ENCODE results near the gene CDK17.
"Not testable (repeated sequence)": the region's sequence is repeated elsewhere in the genome, so short reads cannot be mapped to it uniquely, and the experiment has no call there.

Gene CDK17

DNA sequence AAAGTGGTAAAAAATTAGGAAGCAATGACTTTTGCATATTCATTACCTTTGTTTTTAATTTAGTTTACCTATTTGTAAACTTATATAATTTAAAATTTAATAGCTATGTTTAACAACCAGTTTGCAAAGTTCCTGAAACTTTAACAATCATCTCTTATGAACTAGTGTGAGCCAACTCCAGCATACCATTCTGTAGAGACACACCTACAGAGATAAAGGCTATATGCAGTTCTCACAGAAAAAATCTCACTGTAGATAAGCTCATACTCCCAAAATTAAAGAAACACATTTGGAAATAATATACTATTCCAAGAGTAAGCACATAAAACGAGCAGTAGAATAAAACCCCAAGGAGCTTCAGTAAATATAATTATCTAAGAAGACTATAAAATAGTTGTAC, 77.5 kb downstream of the CDK17 start:
- Mint-ChIP-seq H3K4me3 (no peak overlapping the region), H3K9me3 (peaks cover 0 to 2% of the 10 kb centered on the region in 2 donors), H3K36me3 (peaks cover 29 to 33% of the 10 kb centered on the region in 2 donors), H3K27me3 (no peaks in the 10 kb centered on the region), H3K4me1 (peaks cover 22 to 31% of the 10 kb centered on the region in 2 donors), H3K27ac (no peak overlapping the region)
- DNase-seq (no peak), ATAC-seq (replicated peaks) (no peak)

DNA sequence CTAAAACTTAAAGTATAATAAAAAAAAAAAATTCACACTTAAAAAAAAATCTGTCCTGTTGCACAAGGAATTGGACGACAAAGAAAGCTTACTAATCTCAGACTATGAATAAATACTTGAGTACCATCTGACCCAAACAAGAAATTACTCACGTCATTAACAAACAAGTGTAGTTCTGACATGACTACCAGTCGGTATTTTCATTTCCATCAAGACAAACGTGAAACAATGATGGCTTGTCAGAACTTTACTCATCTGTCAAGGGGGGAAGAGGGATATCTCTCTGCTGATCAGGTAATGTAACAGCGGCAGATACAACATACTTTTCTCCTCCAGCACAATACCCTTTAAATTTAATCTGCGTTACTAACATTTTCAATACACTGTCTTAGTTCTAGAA, 78.3 kb downstream of the CDK17 start:
- Mint-ChIP-seq H3K27me3 (no peaks in the 10 kb centered on the region), H3K4me3 (no peak overlapping the region), H3K9me3 (peaks cover 0 to 2% of the 10 kb centered on the region in 2 donors), H3K4me1 (peaks cover 17 to 23% of the 10 kb centered on the region in 2 donors), H3K36me3 (peaks cover 31 to 34% of the 10 kb centered on the region in 2 donors), H3K27ac (no peak overlapping the region)
- DNase-seq (no peak), ATAC-seq (replicated peaks) (no peak)

DNA sequence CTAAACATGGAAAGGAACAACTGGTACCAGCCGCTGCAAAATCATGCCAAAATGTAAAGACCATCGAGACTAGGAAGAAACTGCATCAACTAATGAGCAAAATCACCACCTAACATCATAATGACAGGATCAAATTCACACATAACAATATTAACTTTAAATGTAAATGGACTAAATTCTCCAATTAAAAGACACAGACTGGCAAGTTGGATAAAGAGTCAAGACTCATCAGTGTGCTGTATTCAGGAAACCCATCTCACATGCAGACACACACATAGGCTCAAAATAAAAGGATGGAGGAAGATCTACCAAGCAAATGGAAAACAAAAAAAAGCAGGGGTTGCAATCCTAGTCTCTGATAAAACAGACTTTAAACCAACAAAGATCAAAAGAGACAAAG, 82.4 kb downstream of the CDK17 start:
- H3K27me3 Mint-ChIP-seq; ATAC-seq (replicated peaks); H3K4me3 Mint-ChIP-seq; H3K27ac Mint-ChIP-seq; DNase-seq; H3K9me3 Mint-ChIP-seq: not testable (repeated sequence)
- Mint-ChIP-seq H3K4me1 (peaks cover 8 to 13% of the 10 kb centered on the region in 2 donors), H3K36me3 (peaks cover 11 to 15% of the 10 kb centered on the region in 2 donors)

DNA sequence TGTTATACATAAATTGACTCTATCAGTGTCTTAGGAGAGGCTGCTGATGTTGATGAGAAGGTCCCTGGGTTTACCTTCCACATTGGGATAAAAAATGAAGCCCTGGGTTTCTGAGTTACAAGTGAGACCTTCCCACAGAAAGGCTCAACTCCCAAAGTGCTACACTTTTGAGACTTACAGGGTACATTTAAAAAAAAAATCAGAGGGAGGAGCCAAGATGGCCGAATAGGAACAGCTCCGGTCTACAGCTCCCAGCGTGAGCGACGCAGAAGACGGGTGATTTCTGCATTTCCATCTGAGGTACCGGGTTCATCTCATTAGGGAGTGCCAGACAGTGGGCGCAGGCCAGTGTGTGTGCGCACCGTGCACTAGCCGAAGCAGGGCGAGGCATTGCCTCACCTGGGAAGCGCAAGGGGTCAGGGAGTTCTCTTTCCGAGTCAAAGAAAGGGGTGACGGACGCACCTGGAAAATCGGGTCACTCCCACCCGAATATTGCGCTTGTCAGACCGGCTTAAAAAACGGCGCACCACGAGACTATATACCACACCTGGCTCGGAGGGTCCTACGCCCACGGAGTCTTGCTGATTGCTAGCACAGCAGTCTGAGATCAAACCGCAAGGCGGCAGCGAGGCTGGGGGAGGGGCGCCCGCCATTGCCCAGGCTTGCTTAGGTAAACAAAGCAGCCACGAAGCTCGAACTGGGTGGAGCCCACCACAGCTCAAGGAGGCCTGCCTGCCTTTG, 84.3 kb downstream of the CDK17 start:
- H3K4me1 Mint-ChIP-seq: peaks cover 8 to 13% of the 10 kb centered on the region in 2 donors
- not testable (repeated sequence) for H3K9me3 Mint-ChIP-seq; H3K27me3 Mint-ChIP-seq; ATAC-seq (replicated peaks); H3K36me3 Mint-ChIP-seq; DNase-seq
- peak overlapping the region; percentile 85 for H3K27ac Mint-ChIP-seq
- peak overlapping the region; percentile 81 to 84 for H3K4me3 Mint-ChIP-seq

DNA sequence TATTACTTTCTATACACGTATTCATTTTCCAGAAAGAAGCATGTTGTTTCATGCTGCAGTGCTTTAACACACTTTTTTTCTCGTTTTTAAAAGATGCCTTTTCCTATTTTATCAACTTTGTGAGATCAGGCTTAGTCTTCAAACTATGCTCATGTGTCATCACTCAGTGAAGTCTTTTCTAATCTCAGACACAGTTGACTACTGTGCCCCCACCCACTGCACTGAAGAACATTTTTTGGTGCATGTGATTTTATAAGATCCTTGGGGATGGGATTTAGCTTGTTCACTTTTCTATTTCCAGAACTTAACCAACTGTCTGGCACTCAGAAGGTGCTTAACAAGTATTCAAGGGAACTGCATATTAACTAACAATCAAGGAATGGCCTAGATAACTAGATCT, 85.5 kb downstream of the CDK17 start:
- Mint-ChIP-seq H3K36me3 (peaks cover 8 to 15% of the 10 kb centered on the region in 2 donors), H3K27ac (peak overlapping the region; percentile 20), H3K9me3 (peaks cover 0 to 2% of the 10 kb centered on the region in 2 donors), H3K4me1 (peaks cover 8 to 13% of the 10 kb centered on the region in 2 donors), H3K4me3 (no peak overlapping the region), H3K27me3 (no peaks in the 10 kb centered on the region)
- no peak for ATAC-seq (replicated peaks)
- DNase-seq: no peak

DNA sequence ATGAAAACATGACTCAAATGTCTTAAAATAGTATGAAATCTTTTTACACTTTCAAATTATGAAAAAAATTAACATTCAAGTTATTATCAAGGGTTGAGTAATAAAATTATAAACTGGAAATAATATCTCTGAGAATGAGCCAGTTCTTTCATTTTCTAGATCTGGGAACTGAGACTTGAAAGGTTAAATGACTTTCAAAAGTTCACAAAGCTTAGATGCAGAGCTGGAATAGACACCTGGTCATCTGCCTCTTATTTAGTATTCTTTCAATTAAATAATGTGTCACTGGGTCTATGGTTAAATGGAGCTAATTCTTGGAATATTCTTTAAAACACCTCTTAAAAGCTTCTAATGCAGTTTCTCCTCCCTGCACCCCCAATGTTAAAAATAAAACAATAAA, 86.6 kb downstream of the CDK17 start:
- H3K36me3 Mint-ChIP-seq: peaks cover 10 to 22% of the 10 kb centered on the region in 2 donors
- ATAC-seq (replicated peaks): no peak
- no peak for DNase-seq
- no peaks in the 10 kb centered on the region for H3K27me3 Mint-ChIP-seq
- H3K27ac Mint-ChIP-seq: no peak overlapping the region
- peaks cover 8 to 13% of the 10 kb centered on the region in 2 donors for H3K4me1 Mint-ChIP-seq
- no peak overlapping the region for H3K4me3 Mint-ChIP-seq
- peaks cover 0 to 2% of the 10 kb centered on the region in 2 donors for H3K9me3 Mint-ChIP-seq

DNA sequence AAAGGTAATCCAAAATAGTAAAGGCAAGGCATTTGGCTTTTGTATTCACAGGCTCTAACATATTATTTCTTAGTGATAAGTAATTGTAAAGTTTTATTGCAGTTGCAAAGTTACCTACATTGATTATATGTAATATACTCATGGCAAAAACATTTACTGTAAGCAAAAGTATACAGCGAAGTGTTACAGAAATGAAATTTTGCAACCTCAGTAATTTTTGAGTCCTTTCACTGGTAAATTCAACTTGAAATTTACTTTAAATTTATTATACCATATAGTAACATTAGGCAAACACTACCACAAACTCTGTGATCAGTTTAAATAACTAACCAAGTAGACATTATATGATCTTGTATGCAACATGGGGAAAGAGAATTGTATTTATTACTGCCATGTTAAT, 89.0 kb downstream of the CDK17 start:
- H3K27me3 Mint-ChIP-seq: no peaks in the 10 kb centered on the region
- H3K4me3 Mint-ChIP-seq: no peak overlapping the region
- no peaks in the 10 kb centered on the region for H3K9me3 Mint-ChIP-seq
- DNase-seq (no peak), ATAC-seq (replicated peaks) (no peak)
- peaks cover 7 to 23% of the 10 kb centered on the region in 2 donors for H3K36me3 Mint-ChIP-seq
- peaks cover 6 to 13% of the 10 kb centered on the region in 2 donors for H3K4me1 Mint-ChIP-seq
- H3K27ac Mint-ChIP-seq: no peak overlapping the region

DNA sequence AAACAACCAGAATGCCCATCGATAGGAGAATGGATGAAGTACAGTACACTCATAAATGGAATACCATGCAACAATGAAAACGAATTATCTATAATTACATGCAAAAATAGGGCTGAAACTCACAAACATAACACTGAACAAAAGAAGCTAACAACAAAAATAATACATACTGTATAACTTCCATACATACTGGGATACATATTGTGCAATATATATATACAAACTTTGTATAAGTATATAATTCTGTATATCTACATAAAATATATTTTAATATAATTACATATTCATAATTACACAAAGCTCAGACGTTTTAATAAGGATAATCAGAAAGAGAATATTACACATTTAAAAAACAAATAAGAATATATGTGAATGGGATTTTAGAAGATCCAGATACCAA, 90.2 kb downstream of the CDK17 start:
- no peaks in the 10 kb centered on the region for H3K27me3 Mint-ChIP-seq
- H3K9me3 Mint-ChIP-seq: no peaks in the 10 kb centered on the region
- peaks cover 9 to 30% of the 10 kb centered on the region in 2 donors for H3K36me3 Mint-ChIP-seq
- no peak overlapping the region for H3K27ac Mint-ChIP-seq
- ATAC-seq (replicated peaks) (no peak), DNase-seq (no peak)
- peaks cover 2 to 6% of the 10 kb centered on the region in 2 donors for H3K4me1 Mint-ChIP-seq
- no peak overlapping the region for H3K4me3 Mint-ChIP-seq

DNA sequence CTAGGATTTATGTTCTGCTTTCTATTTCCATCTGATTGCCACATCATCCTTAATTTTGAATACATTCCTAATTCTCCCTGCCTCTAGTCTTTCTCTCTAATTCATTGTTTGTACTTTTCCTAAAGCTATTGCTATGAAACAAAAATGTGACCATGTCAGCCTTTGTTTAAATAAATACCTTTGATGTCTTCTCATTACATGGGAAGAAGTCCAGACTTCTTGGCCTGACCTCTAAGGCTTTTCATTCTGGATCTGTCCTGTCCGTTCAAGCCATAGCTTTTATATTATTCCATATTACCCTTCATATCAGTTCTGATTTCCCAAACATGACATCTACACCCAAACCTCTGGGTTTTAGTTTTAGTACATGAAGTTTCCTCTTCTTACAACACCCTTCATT, 91.4 kb downstream of the CDK17 start:
- Mint-ChIP-seq H3K4me3 (no peak overlapping the region), H3K36me3 (peaks cover 9 to 27% of the 10 kb centered on the region in 2 donors), H3K27ac (no peak overlapping the region), H3K27me3 (no peaks in the 10 kb centered on the region), H3K9me3 (no peaks in the 10 kb centered on the region), H3K4me1 (no peaks in the 10 kb centered on the region)
- DNase-seq (no peak), ATAC-seq (replicated peaks) (no peak)

DNA sequence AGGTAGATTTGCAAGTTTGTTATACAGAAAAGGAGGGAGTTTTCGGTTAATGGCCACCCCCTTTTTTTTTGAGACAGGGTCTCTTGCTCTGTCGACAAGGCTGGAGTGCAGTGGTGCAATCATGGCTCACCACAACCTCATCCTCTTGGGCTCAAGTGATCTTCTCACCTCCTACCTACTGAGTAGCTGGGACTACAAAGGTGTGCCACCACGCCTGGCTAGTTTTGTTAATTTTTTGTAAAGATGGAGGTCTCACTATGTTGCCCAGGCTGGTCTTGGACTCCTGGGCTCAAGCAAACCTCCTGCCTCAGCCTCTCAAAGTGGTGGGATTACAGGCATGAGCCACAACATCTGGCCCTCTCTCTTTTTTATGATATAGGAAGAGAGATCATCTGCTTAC, 94.6 kb downstream of the CDK17 start:
- H3K27ac Mint-ChIP-seq: no peak overlapping the region
- H3K27me3 Mint-ChIP-seq: no peaks in the 10 kb centered on the region
- H3K4me1 Mint-ChIP-seq: no peaks in the 10 kb centered on the region
- H3K9me3 Mint-ChIP-seq: no peaks in the 10 kb centered on the region
- no peak for ATAC-seq (replicated peaks)
- H3K4me3 Mint-ChIP-seq: no peak overlapping the region
- peaks cover 12 to 33% of the 10 kb centered on the region in 2 donors for H3K36me3 Mint-ChIP-seq
- DNase-seq: no peak

DNA sequence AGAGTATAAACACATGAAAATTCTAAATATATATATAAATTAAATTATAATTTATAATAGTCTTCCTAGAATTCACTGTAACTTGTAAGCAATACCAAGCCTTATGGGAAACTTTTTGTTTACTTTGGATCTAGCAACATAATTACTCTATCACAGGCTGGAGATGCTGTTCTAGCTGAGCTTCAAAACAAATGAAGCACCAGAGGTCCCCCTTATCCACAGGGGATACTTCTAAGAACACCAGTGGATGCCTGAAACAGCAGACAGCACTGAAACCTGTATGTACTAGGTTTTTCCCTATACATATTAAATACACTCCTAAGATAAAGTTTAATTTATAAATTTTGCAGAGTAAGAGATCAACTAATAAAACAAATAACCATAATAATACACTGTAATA, 96.6 kb downstream of the CDK17 start:
- Mint-ChIP-seq H3K4me1 (no peaks in the 10 kb centered on the region), H3K9me3 (no peaks in the 10 kb centered on the region), H3K27ac (no peak overlapping the region), H3K36me3 (peaks cover 12 to 25% of the 10 kb centered on the region in 2 donors), H3K27me3 (no peaks in the 10 kb centered on the region), H3K4me3 (no peak overlapping the region)
- ATAC-seq (replicated peaks) (no peak), DNase-seq (no peak)

DNA sequence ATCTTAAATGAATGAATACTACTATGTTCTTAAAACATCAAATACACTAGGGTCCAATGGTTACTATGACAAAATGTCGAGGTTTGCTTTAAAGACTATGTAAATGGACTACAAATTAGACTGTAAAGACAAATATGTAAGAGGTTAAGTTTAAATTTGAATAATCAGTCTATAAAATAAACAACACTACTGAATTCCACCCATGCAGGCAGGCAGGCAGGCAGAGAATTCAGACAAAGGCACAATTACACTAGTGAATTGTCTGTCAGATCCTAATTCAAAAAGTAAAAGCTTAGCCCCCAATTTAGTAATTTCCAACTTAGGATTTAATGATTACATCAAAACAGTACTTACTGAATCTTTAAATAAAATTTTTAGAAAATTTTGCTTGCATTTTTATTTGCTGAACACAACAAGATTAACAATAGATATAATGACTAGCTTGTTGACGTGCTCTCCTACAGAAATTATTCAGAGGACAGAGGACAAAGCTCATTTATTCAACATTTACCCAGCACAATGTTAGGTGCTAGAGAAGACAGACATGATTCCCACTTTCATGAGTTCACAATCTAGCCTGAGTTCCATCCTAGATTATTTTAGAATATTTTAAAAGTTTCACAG, 97.4 kb downstream of the CDK17 start:
- no peak for ATAC-seq (replicated peaks)
- no peak overlapping the region for H3K27ac Mint-ChIP-seq
- H3K9me3 Mint-ChIP-seq: no peaks in the 10 kb centered on the region
- DNase-seq: no peak
- H3K4me1 Mint-ChIP-seq: no peaks in the 10 kb centered on the region
- no peak overlapping the region for H3K4me3 Mint-ChIP-seq
- no peaks in the 10 kb centered on the region for H3K27me3 Mint-ChIP-seq
- peaks cover 12 to 25% of the 10 kb centered on the region in 2 donors for H3K36me3 Mint-ChIP-seq

DNA sequence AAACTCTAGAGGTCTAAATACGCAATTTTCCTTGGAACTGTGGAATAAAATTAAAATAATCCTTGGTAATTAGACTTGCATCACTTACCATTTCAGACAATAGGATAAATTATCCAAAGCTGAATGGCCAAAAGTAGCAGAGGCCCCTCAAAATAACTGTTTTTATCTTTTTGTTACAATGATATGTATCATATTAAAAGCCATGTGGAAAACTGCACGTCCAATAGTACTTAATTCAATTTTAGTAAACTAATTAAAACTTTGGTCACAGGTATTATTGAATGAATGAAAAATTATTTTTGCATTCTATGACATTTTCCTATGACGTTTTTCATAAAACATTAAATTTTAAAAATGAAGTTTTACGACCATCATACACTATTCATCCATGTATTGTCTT, 98.5 kb downstream of the CDK17 start:
- DNase-seq (no peak), ATAC-seq (replicated peaks) (no peak)
- no peak overlapping the region for H3K4me3 Mint-ChIP-seq
- H3K4me1 Mint-ChIP-seq: no peaks in the 10 kb centered on the region
- no peaks in the 10 kb centered on the region for H3K27me3 Mint-ChIP-seq
- H3K36me3 Mint-ChIP-seq: peaks cover 13 to 25% of the 10 kb centered on the region in 2 donors
- H3K9me3 Mint-ChIP-seq: no peaks in the 10 kb centered on the region
- H3K27ac Mint-ChIP-seq: no peak overlapping the region

DNA sequence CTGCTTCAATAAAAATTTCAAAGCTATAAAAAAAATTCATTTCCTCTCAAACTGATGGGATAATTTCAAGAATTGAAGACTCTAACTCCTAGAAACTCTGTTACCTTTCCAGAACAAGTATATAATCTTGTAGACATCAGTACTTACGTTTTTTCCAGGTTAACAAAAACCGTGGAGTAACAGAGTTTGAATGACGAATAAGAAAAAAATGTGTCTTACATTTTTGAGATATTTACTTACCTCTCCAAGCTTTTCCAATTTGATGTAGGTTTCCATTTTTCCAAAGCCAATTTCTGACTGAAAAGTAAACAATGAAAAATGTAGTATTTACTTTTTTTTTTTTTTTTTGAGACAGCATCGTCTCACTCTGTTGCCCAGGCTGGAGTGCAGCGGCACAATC, 100.2 kb downstream of the CDK17 start:
- no peak for ATAC-seq (replicated peaks)
- no peak for DNase-seq
- Mint-ChIP-seq H3K27me3 (no peaks in the 10 kb centered on the region), H3K36me3 (peaks cover 14 to 19% of the 10 kb centered on the region in 2 donors), H3K4me1 (no peaks in the 10 kb centered on the region), H3K4me3 (no peak overlapping the region), H3K9me3 (no peaks in the 10 kb centered on the region), H3K27ac (no peak overlapping the region)

DNA sequence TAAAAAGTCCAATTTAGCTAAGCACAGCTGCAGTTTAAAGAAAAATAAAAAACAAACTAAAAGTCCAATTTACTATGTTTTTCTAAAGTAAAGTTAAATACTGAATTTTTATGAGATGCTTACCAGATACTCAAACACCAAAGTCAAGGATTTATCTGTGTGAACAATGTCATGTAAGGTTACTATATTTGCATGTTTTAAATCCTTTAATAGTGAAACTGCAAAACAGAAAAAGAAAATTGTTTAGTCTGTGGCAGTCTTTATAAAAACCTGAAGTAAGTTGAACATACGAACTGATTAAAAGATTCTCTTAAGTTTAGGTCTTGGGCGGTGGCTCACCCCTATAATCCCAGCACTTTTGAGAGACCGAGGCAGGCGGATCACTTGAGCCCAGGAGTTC, 102.7 kb downstream of the CDK17 start:
- Mint-ChIP-seq H3K36me3 (peaks cover 14 to 25% of the 10 kb centered on the region in 2 donors), H3K4me1 (no peaks in the 10 kb centered on the region), H3K27ac (no peak overlapping the region), H3K27me3 (no peaks in the 10 kb centered on the region), H3K4me3 (no peak overlapping the region), H3K9me3 (no peaks in the 10 kb centered on the region)
- ATAC-seq (replicated peaks) (no peak), DNase-seq (no peak)
